ENCODE results near the gene SLC7A6.

DNA sequence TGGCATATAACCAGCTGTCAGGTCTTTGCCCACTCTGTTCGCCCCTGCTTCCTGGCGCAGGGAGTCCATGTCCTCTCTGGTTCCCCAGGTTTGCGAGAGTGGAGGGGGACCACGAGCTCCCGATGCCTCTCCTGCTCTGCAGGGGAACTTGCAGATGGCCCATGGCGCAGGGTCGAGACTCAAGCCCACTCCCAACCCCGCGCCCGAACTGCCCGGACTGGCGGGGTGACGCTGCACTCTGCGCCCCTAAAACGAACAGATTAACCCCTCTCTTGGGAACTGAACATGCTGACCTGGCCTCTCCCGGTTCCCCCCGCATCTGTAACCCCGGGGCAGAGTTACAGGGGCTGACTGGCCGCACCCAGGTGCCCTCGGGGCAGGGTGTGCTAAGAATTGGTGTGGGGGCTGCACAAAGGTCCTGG is 19.8 kb upstream of the SLC7A6 start:
- TF ChIP-seq, protein P1, sequence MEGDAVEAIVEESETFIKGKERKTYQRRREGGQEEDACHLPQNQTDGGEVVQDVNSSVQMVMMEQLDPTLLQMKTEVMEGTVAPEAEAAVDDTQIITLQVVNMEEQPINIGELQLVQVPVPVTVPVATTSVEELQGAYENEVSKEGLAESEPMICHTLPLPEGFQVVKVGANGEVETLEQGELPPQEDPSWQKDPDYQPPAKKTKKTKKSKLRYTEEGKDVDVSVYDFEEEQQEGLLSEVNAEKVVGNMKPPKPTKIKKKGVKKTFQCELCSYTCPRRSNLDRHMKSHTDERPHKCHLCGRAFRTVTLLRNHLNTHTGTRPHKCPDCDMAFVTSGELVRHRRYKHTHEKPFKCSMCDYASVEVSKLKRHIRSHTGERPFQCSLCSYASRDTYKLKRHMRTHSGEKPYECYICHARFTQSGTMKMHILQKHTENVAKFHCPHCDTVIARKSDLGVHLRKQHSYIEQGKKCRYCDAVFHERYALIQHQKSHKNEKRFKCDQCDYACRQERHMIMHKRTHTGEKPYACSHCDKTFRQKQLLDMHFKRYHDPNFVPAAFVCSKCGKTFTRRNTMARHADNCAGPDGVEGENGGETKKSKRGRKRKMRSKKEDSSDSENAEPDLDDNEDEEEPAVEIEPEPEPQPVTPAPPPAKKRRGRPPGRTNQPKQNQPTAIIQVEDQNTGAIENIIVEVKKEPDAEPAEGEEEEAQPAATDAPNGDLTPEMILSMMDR (IDR thresholded peaks at IDR 0.05; ENCODE audit: low read length) = no peak
- no peak for TF ChIP-seq EZH2 (IDR thresholded peaks at IDR 0.05; ENCODE audit: borderline replicate concordance, low read length)

Data from OCI-LY1 (cell line).